ENCODE data around the gene FUT3.
A peak's percentile ranks its signal among the peaks of the same experiment; 100 is the strongest.

Gene FUT3

GRCh38 chr19:5826531-5827341 is 24.5 kb downstream of the FUT3 start:
- no peak overlapping the region for H3K27ac ChIP-seq (ENCODE audit: low read length)
- no peaks in the 10 kb centered on the region for H3K4me1 ChIP-seq (ENCODE audit: insufficient read depth, low read length)
- peak overlapping the region; percentile 67; the same call in 1 of the 2 replicates for H3K4me3 ChIP-seq (ENCODE audit: low read length)
- H3K9me3 ChIP-seq (ENCODE audit: insufficient read depth, low read depth, low read length) = no peaks in the 10 kb centered on the region
- no peak overlapping the region; the same call in 1 of the 2 replicates for H3K9ac ChIP-seq (ENCODE audit: low read depth, low read length)
- H3K36me3 ChIP-seq (ENCODE audit: insufficient read depth, low read depth, low read length) = no peaks in the 10 kb centered on the region
- H3K27me3 ChIP-seq (ENCODE audit: insufficient read depth, low read length) = no peaks in the 10 kb centered on the region

- H3K27ac ChIP-seq (ENCODE audit: low read length) = no peak overlapping the region
- no peak overlapping the region for H3K9ac ChIP-seq (ENCODE audit: low read depth, low read length)
- no peak overlapping the region for H3K4me3 ChIP-seq (ENCODE audit: low read length)
- no peaks in the 10 kb centered on the region for H3K36me3 ChIP-seq (ENCODE audit: insufficient read depth, low read depth, low read length)
- no peaks in the 10 kb centered on the region for H3K4me1 ChIP-seq (ENCODE audit: insufficient read depth, low read length)
- H3K27me3 ChIP-seq (ENCODE audit: insufficient read depth, low read length) = no peaks in the 10 kb centered on the region
- no peaks in the 10 kb centered on the region for H3K9me3 ChIP-seq (ENCODE audit: insufficient read depth, low read depth, low read length)
Observed at GRCh38 chr19:5825178-5825577, 26.1 kb downstream of the FUT3 start.

GRCh38 chr19:5824751-5825150 is 26.5 kb downstream of the FUT3 start:
- Histone ChIP-seq H3K9me3 (ENCODE audit: insufficient read depth, low read depth, low read length) (no peaks in the 10 kb centered on the region), H3K27me3 (ENCODE audit: insufficient read depth, low read length) (no peaks in the 10 kb centered on the region), H3K9ac (ENCODE audit: low read depth, low read length) (no peak overlapping the region), H3K27ac (ENCODE audit: low read length) (no peak overlapping the region), H3K36me3 (ENCODE audit: insufficient read depth, low read depth, low read length) (no peaks in the 10 kb centered on the region), H3K4me1 (ENCODE audit: insufficient read depth, low read length) (no peaks in the 10 kb centered on the region), H3K4me3 (ENCODE audit: low read length) (no peak overlapping the region)

- Histone ChIP-seq H3K4me3 (ENCODE audit: low read length) (no peak overlapping the region), H3K27me3 (ENCODE audit: insufficient read depth, low read length) (no peaks in the 10 kb centered on the region), H3K27ac (ENCODE audit: low read length) (no peak overlapping the region), H3K36me3 (ENCODE audit: insufficient read depth, low read depth, low read length) (no peaks in the 10 kb centered on the region), H3K4me1 (ENCODE audit: insufficient read depth, low read length) (no peaks in the 10 kb centered on the region), H3K9me3 (ENCODE audit: insufficient read depth, low read depth, low read length) (no peaks in the 10 kb centered on the region), H3K9ac (ENCODE audit: low read depth, low read length) (no peak overlapping the region)
Observed at GRCh38 chr19:5823579-5824281, 27.5 kb downstream of the FUT3 start.

- no peak overlapping the region for H3K9ac ChIP-seq (ENCODE audit: low read depth, low read length)
- no peaks in the 10 kb centered on the region for H3K27me3 ChIP-seq (ENCODE audit: insufficient read depth, low read length)
- no peaks in the 10 kb centered on the region for H3K9me3 ChIP-seq (ENCODE audit: insufficient read depth, low read depth, low read length)
- no peaks in the 10 kb centered on the region for H3K4me1 ChIP-seq (ENCODE audit: insufficient read depth, low read length)
- no peak overlapping the region for H3K27ac ChIP-seq (ENCODE audit: low read length)
- no peaks in the 10 kb centered on the region for H3K36me3 ChIP-seq (ENCODE audit: insufficient read depth, low read depth, low read length)
- H3K4me3 ChIP-seq (ENCODE audit: low read length) = no peak overlapping the region
Observed at GRCh38 chr19:5822181-5822844, 28.9 kb downstream of the FUT3 start.

GRCh38 chr19:5821521-5822180 is 29.6 kb downstream of the FUT3 start:
- no peak overlapping the region for H3K4me3 ChIP-seq (ENCODE audit: low read length)
- no peak overlapping the region for H3K27ac ChIP-seq (ENCODE audit: low read length)
- H3K36me3 ChIP-seq (ENCODE audit: insufficient read depth, low read depth, low read length) = no peaks in the 10 kb centered on the region
- no peaks in the 10 kb centered on the region for H3K27me3 ChIP-seq (ENCODE audit: insufficient read depth, low read length)
- no peak overlapping the region for H3K9ac ChIP-seq (ENCODE audit: low read depth, low read length)
- no peaks in the 10 kb centered on the region for H3K4me1 ChIP-seq (ENCODE audit: insufficient read depth, low read length)
- H3K9me3 ChIP-seq (ENCODE audit: insufficient read depth, low read depth, low read length) = no peaks in the 10 kb centered on the region

GRCh38 chr19:5820785-5821184 is 30.5 kb downstream of the FUT3 start:
- Histone ChIP-seq H3K9me3 (ENCODE audit: insufficient read depth, low read depth, low read length) (no peaks in the 10 kb centered on the region), H3K4me1 (ENCODE audit: insufficient read depth, low read length) (no peaks in the 10 kb centered on the region), H3K4me3 (ENCODE audit: low read length) (no peak overlapping the region), H3K27me3 (ENCODE audit: insufficient read depth, low read length) (no peaks in the 10 kb centered on the region), H3K36me3 (ENCODE audit: insufficient read depth, low read depth, low read length) (no peaks in the 10 kb centered on the region), H3K27ac (ENCODE audit: low read length) (no peak overlapping the region), H3K9ac (ENCODE audit: low read depth, low read length) (no peak overlapping the region)

- H3K36me3 ChIP-seq (ENCODE audit: insufficient read depth, low read depth, low read length) = no peaks in the 10 kb centered on the region
- no peak overlapping the region for H3K27ac ChIP-seq (ENCODE audit: low read length)
- H3K9me3 ChIP-seq (ENCODE audit: insufficient read depth, low read depth, low read length) = no peaks in the 10 kb centered on the region
- no peaks in the 10 kb centered on the region for H3K4me1 ChIP-seq (ENCODE audit: insufficient read depth, low read length)
- H3K27me3 ChIP-seq (ENCODE audit: insufficient read depth, low read length) = no peaks in the 10 kb centered on the region
- H3K4me3 ChIP-seq (ENCODE audit: low read length) = no peak overlapping the region
- H3K9ac ChIP-seq (ENCODE audit: low read depth, low read length) = no peak overlapping the region
Observed at GRCh38 chr19:5818594-5818993, 32.7 kb downstream of the FUT3 start.

- no peaks in the 10 kb centered on the region for H3K27me3 ChIP-seq (ENCODE audit: insufficient read depth, low read length)
Observed at GRCh38 chr19:5817218-5817617, 34.0 kb downstream of the FUT3 start.

GRCh38 chr19:5814852-5815246 is 36.4 kb downstream of the FUT3 start:
- no peaks in the 10 kb centered on the region for H3K27me3 ChIP-seq (ENCODE audit: insufficient read depth, low read length)
- H3K4me3 ChIP-seq (ENCODE audit: low read length) = no peak overlapping the region
- H3K9ac ChIP-seq (ENCODE audit: low read depth, low read length) = no peak overlapping the region
- no peaks in the 10 kb centered on the region for H3K36me3 ChIP-seq (ENCODE audit: insufficient read depth, low read depth, low read length)
- no peaks in the 10 kb centered on the region for H3K9me3 ChIP-seq (ENCODE audit: insufficient read depth, low read depth, low read length)
- no peak overlapping the region for H3K27ac ChIP-seq (ENCODE audit: low read length)
- H3K4me1 ChIP-seq (ENCODE audit: insufficient read depth, low read length) = no peaks in the 10 kb centered on the region

More at GRCh38 chr19:5817218-5817617, 34.0 kb downstream of the FUT3 start:
- no peaks in the 10 kb centered on the region for H3K9me3 ChIP-seq (ENCODE audit: insufficient read depth, low read depth, low read length)
- H3K36me3 ChIP-seq (ENCODE audit: insufficient read depth, low read depth, low read length) = no peaks in the 10 kb centered on the region
- H3K9ac ChIP-seq (ENCODE audit: low read depth, low read length) = no peak overlapping the region
- no peak overlapping the region for H3K27ac ChIP-seq (ENCODE audit: low read length)
- no peaks in the 10 kb centered on the region for H3K4me1 ChIP-seq (ENCODE audit: insufficient read depth, low read length)
- no peak overlapping the region for H3K4me3 ChIP-seq (ENCODE audit: low read length)

- Histone ChIP-seq H3K4me1 (ENCODE audit: insufficient read depth, low read length) (no peaks in the 10 kb centered on the region), H3K36me3 (ENCODE audit: insufficient read depth, low read depth, low read length) (no peaks in the 10 kb centered on the region), H3K4me3 (ENCODE audit: low read length) (no peak overlapping the region), H3K9ac (ENCODE audit: low read depth, low read length) (no peak overlapping the region), H3K9me3 (ENCODE audit: insufficient read depth, low read depth, low read length) (no peaks in the 10 kb centered on the region), H3K27ac (ENCODE audit: low read length) (no peak overlapping the region), H3K27me3 (ENCODE audit: insufficient read depth, low read length) (no peaks in the 10 kb centered on the region)
Observed at GRCh38 chr19:5814123-5814851, 37.0 kb downstream of the FUT3 start.

All from iPS-20b (cell line).